ENCODE results near the gene DIPK1A.
"Not testable (repeated sequence)": the region's sequence is repeated elsewhere in the genome, so short reads cannot be mapped to it uniquely, and the experiment has no call there.

DIPK1A gene

DNA sequence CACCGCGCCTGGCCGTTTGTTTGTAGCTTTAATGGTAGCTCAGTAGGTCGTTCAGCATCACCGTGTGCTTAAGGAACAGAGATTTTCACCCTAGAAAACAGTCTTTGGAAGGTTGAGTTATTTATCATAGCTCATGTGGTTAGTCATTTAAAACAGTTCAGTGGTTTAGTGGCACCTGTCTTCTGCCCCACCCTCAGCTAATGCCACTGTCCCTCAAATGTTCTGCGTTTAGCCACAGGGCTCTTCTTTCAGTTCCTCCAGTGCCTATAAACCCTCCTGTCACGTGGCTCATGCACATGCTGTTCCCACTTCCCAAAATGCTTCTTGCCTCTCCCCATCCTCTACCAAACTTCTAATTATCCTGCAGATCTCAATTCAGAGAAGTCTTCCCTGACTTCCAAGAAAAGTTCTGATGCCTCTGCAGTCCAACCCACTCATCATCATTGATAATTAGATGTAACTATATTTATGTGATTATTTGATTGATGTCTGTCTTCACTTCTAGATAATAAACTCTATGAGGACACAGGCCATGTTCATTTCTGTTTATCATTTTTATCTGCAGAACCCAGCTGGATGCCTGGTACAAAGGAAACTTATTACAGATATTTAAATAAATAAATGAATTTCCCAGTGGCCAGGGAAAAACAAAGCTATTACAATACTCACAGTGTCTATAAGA is 14.4 kb upstream of the DIPK1A start:
- H3F3A ChIP-seq (ENCODE audit: insufficient read depth, low read length) = peaks cover 28% of the 10 kb centered on the region
- H2AFZ ChIP-seq (ENCODE audit: low read length) = no peak overlapping the region
- H3K27ac ChIP-seq (ENCODE audit: low read depth, low read length, poor library complexity, severe bottlenecking) = peak overlapping the region; percentile 99
- H4K20me1 ChIP-seq (ENCODE audit: insufficient read depth, low read length) = no peaks in the 10 kb centered on the region
- TF ChIP-seq CTCF (IDR thresholded peaks at IDR 0.05; ENCODE audit: low read length) = no peak
- no peak for TF ChIP-seq EZH2 (IDR thresholded peaks at IDR 0.05; ENCODE audit: borderline replicate concordance, low read length)
- H3K4me3 ChIP-seq (ENCODE audit: low read depth, low read length, poor library complexity, severe bottlenecking) = peak overlapping the region; percentile 37
- H3K9me3 ChIP-seq (ENCODE audit: low read length) = no peaks in the 10 kb centered on the region
- peak overlapping the region; percentile 64 for H3K9ac ChIP-seq (ENCODE audit: low read length)
- no peaks in the 10 kb centered on the region for H3K79me2 ChIP-seq (ENCODE audit: insufficient read depth, low read length)
- peaks cover 94% of the 10 kb centered on the region for H3K4me1 ChIP-seq (ENCODE audit: insufficient read depth, low read length, severe bottlenecking)
- H3K36me3 ChIP-seq (ENCODE audit: insufficient read depth, low read length) = no peaks in the 10 kb centered on the region
- no peaks in the 10 kb centered on the region for H3K9me2 ChIP-seq (ENCODE audit: low read depth, low read length)
- peak overlapping the region; percentile 52 for H3K4me2 ChIP-seq (ENCODE audit: low read length)
- no peaks in the 10 kb centered on the region for H3K27me3 ChIP-seq (ENCODE audit: insufficient read depth, low read length)

DNA sequence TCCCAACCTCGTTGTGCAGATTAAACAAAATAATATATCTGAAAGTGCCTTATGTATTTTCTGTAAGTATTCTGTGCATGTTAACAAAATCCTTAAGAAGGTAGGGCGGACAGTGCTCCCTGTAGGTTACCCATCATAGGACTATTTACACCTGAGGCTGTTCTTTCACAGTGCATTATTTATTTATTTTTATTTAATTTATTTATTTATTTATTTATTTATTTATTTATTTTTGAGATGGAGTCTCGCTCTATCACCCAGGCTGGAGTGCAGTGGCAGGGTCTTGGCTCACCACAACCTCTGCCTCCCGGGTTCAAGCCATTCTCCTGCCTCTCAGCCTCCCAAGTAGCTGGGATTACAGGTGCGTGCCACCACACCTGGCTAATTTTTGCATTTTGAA is 12.8 kb upstream of the DIPK1A start:
- not testable (repeated sequence) for H3K27me3 ChIP-seq (ENCODE audit: insufficient read depth, low read length); H3K36me3 ChIP-seq (ENCODE audit: insufficient read depth, low read length); H3K79me2 ChIP-seq (ENCODE audit: insufficient read depth, low read length); H3K9me3 ChIP-seq (ENCODE audit: low read length); H2AFZ ChIP-seq (ENCODE audit: low read length); H4K20me1 ChIP-seq (ENCODE audit: insufficient read depth, low read length); H3K9me2 ChIP-seq (ENCODE audit: low read depth, low read length); H3K9ac ChIP-seq (ENCODE audit: low read length); H3K4me3 ChIP-seq (ENCODE audit: low read depth, low read length, poor library complexity, severe bottlenecking)
- peak overlapping the region; percentile 57 for H3K4me2 ChIP-seq (ENCODE audit: low read length)
- H3F3A ChIP-seq (ENCODE audit: insufficient read depth, low read length) = peaks cover 33% of the 10 kb centered on the region
- H3K27ac ChIP-seq (ENCODE audit: low read depth, low read length, poor library complexity, severe bottlenecking) = peak overlapping the region; percentile 99
- peaks cover 91% of the 10 kb centered on the region for H3K4me1 ChIP-seq (ENCODE audit: insufficient read depth, low read length, severe bottlenecking)

DNA sequence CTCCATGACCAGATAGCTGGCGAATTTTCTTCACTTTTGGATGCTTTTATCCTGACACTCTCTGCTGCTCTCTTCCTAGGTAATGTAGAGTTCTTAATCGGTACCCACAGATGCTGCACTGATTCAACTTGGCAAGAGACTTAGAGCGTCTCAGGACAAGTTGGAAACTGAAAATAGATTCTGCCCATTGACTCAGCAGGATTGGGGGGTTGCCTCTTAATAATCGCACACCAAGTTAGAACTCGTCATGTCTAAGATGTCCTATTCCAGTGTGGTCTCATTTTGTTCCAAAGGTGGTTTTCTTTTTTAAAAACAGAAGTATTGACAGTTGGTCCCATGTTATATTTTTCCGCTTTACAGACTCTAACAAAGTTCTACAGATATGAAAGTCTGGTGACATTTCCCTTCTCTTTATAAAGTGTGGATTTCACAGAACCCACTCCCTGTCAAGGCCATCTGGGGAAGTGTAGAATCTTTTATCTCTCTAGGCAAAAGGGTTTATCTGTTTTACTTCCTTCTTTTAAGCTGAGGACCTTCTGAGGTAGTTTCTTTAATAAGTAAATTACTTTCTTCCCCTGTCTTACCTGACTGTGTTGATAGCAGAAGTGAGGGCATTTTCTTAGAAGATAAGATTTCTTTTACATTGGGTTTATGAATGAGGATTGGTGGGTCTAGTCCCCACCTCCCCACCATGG is 12.1 kb upstream of the DIPK1A start:
- Histone ChIP-seq H4K20me1 (ENCODE audit: insufficient read depth, low read length) (no peaks in the 10 kb centered on the region), H3K9me3 (ENCODE audit: low read length) (no peaks in the 10 kb centered on the region), H3K79me2 (ENCODE audit: insufficient read depth, low read length) (no peaks in the 10 kb centered on the region), H3K4me3 (ENCODE audit: low read depth, low read length, poor library complexity, severe bottlenecking) (peak overlapping the region; percentile 37), H3K9ac (ENCODE audit: low read length) (peak overlapping the region; percentile 33; the same call in 1 of the 2 replicates), H3K4me1 (ENCODE audit: insufficient read depth, low read length, severe bottlenecking) (peaks cover 90% of the 10 kb centered on the region), H3K4me2 (ENCODE audit: low read length) (peak overlapping the region; percentile 57), H3F3A (ENCODE audit: insufficient read depth, low read length) (peaks cover 39% of the 10 kb centered on the region), H2AFZ (ENCODE audit: low read length) (no peak overlapping the region), H3K27me3 (ENCODE audit: insufficient read depth, low read length) (no peaks in the 10 kb centered on the region), H3K9me2 (ENCODE audit: low read depth, low read length) (no peaks in the 10 kb centered on the region), H3K27ac (ENCODE audit: low read depth, low read length, poor library complexity, severe bottlenecking) (peak overlapping the region; percentile 99), H3K36me3 (ENCODE audit: insufficient read depth, low read length) (no peaks in the 10 kb centered on the region)
- TF ChIP-seq EZH2 (IDR thresholded peaks at IDR 0.05; ENCODE audit: borderline replicate concordance, low read length) (no peak), CTCF (IDR thresholded peaks at IDR 0.05; ENCODE audit: low read length) (no peak)
